ENCODE data around the gene GID4.
A peak's percentile ranks its signal among the peaks of the same experiment; 100 is the strongest.

Gene GID4

GRCh38 chr17:18043491-18043890, 4.3 kb downstream of the GID4 start:
- DNase-seq (ENCODE audit: low read depth in 2 of 2): no peak

GRCh38 chr17:18044609-18045008, 5.4 kb downstream of the GID4 start:
- DNase-seq (ENCODE audit: low read depth in 2 of 2): no peak

DNA sequence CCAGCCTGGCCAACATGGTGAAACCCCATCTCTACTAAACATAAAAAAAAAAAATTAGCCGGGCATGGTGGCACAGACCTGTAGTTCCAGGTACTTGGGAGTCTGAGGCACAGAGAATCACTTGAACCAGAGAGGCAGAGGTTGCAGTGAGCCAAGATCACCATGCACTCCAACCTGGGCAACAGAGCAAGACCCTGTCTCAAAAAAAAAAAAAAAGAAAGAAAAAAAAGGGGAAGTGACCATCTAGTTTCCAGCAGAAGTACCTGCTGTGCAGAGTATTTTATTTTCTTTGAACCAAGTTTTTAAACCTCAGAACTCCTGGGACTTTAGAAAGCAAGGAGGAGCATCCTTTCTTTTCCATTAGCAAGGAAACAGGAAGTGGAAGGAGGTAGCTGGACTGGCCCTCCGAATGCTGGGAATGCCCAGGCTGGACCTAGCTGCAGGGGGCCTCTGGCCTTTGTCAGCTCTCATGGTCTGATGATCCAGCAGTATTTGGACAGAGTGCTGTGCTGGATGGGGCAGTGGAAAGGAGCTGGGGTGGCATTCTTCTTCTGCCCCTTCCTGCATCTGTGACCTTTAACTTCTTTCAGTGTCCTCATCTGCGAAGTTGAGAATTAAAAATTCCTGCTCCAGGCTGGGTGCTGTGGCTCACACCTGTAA, 6.6 kb downstream of the GID4 start:
- no peak for DNase-seq (ENCODE audit: low read depth in 2 of 2)

- no peak for DNase-seq (ENCODE audit: low read depth in 2 of 2)
Measured at GRCh38 chr17:18055597-18055996, 16.4 kb downstream of the GID4 start.

- no peak for DNase-seq (ENCODE audit: low read depth in 2 of 2)
Measured at GRCh38 chr17:18056214-18056613, 17.0 kb downstream of the GID4 start.

DNA sequence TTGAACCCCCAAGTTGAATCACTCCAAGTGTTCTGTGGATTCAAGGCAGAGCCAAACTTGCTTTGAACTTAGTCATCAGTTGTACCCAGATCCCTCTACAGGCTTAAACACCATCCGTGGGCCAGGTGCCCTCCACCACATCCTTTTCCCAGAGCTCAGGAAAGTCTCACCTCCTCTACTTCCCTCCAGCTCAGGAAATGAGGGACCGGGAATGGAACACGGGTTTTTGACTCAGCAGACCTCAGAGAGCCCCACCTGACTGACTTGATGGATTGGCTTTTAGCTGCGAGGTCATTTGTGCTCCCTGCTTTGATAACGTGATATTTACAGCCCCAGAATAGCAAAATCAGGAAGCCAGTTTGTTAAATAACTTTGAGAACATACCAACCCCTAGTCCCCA, 20.1 kb downstream of the GID4 start:
- DNase-seq (ENCODE audit: low read depth in 2 of 2): no peak

GRCh38 chr17:18064053-18064452, 24.8 kb downstream of the GID4 start:
- DNase-seq (ENCODE audit: low read depth in 2 of 2): no peak

DNA sequence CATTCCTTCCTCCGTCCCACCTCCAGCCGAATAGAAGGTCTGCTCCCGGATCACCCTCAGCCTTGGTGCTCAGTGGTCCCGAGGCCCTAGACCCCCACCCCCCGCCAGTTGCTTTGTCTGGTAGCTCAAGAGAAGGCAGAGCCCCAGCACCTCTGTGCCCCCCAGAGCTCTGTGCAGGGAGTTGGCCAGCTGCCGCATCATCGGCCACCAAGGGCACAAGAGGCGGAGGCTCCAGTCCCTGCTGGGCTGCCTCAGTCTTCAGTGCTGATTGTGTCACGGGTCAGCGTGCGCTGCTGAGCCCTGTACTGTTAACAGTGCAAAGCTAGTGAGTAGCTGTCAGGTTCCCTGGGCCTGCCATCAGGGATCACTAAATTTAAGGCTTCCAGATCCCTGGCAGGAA, 26.3 kb downstream of the GID4 start:
- DNase-seq (ENCODE audit: low read depth in 2 of 2): no peak

DNA sequence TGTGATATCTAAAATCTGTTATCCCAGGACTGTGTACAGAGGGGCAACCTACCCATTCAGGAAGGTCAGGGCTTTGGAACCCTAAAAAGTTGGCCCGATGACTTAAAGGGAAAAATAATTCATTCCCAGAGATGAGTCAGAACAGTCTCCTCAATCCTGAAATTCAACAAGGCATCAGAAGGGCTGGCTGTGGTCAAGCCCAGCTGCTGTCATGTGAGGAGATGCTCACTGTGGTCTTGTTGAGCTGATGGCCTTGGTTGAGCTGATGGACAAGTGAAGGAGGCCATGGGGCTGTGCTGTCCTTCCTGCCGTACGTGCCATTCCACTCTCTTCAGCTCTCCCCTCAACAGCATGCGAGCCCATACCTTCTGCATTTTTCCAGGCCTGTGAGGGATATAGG, 27.7 kb downstream of the GID4 start:
- no peak for DNase-seq (ENCODE audit: low read depth in 2 of 2)

- no peak for DNase-seq (ENCODE audit: low read depth in 2 of 2)
Measured at GRCh38 chr17:18069101-18069500, 29.9 kb downstream of the GID4 start.

DNA sequence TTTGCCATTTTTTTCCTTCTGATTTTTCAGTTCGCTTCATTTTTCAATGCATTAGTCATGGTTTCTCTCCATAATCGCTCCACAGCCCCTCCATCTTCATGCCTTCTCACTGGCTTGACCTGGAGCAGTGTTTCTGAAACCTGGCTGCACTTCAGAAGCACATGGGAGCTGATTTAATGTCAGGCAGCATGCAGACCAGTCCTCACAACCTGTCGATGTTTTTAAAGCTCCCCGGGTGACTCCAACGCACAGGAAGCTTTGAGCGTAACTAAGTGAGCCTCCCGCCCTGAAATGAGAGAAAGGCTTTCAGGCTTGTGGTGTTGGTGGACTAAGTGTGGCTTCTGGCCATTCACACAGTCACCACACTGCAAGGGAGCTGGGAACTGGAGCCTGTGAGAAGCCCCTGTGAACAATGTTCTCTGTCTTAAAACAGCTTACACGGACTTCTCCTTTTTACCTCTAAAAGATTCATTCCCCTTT, 31.7 kb downstream of the GID4 start:
- no peak for DNase-seq (ENCODE audit: low read depth in 2 of 2)

DNA sequence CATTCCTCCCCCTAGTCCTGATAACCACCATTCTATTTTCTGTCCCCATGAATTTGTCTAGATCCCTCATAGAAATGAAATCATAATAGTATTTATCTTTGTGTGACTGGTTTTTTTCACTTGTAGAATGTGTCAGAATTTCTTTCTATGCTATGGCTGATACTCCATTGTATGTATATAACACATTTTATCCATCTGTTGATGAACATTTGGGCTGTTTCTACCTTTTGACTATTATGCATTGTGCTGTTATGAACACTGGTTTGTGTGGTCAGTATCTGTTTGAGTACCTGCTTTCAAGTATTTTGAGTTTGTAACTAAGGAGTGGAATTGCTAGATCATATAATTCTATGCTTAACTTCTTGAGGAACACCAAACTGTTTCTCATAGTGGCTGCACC, 32.5 kb downstream of the GID4 start:
- DNase-seq (ENCODE audit: low read depth in 2 of 2): no peak

GRCh38 chr17:18074566-18075272, 35.5 kb downstream of the GID4 start:
- DNase-seq (ENCODE audit: low read depth in 2 of 2): no peak

DNA sequence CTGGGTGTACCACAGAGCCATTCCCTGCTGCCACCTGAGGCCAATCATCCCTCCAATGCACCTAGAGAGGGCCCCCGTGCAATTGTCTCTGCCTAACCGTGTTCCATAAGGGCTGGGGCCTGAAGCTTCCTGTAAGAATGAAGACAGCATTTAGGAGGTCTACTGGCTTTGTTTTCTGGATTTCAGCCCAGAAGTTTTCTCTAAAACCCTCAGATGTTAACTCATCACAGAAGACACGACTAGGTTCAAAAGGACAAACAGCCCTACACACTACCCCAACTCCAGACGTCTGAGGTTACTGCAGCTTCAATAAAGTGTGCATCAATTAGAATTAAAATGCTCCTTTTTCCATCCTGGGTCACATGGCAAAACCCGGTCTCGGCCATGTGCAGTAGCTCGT, 37.7 kb downstream of the GID4 start:
- no peak for DNase-seq (ENCODE audit: low read depth in 2 of 2)

DNA sequence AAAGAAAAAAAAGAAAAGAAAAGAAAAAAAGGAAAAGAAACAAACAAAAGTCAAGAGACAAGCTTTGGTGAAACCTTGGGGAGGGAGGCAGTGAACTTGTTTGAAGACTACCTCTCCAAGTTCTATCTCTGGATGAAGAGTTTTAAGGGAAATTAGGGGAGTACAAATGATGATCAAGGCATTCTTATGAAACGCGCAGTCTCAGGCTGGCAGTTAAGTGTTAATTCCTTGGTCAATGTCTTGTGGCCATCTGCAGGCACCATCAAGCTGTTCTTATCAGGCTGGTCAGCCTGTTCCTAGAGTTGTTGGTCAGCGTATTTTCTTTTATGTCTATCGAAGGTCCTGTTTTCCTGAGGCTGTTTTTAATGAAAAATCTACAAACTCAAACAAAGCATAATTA, 40.3 kb downstream of the GID4 start:
- DNase-seq (ENCODE audit: low read depth in 2 of 2): no peak

GRCh38 chr17:18084256-18084655, 45.0 kb downstream of the GID4 start:
- no peak for DNase-seq (ENCODE audit: low read depth in 2 of 2)

GRCh38 chr17:18087610-18088491, 48.6 kb downstream of the GID4 start, which contains the start of gene DRG2:
Gene DRG2, plus strand, starts transcription at chr17:18087948. Its CDS starts 76 bp downstream, at chr17:18088024.
- peak; percentile 78 to 86 for DNase-seq (ENCODE audit: low read depth in 2 of 2)

- DNase-seq (ENCODE audit: low read depth in 2 of 2): no peak
Measured at GRCh38 chr17:18089613-18090012, 50.4 kb downstream of the GID4 start.

DNA sequence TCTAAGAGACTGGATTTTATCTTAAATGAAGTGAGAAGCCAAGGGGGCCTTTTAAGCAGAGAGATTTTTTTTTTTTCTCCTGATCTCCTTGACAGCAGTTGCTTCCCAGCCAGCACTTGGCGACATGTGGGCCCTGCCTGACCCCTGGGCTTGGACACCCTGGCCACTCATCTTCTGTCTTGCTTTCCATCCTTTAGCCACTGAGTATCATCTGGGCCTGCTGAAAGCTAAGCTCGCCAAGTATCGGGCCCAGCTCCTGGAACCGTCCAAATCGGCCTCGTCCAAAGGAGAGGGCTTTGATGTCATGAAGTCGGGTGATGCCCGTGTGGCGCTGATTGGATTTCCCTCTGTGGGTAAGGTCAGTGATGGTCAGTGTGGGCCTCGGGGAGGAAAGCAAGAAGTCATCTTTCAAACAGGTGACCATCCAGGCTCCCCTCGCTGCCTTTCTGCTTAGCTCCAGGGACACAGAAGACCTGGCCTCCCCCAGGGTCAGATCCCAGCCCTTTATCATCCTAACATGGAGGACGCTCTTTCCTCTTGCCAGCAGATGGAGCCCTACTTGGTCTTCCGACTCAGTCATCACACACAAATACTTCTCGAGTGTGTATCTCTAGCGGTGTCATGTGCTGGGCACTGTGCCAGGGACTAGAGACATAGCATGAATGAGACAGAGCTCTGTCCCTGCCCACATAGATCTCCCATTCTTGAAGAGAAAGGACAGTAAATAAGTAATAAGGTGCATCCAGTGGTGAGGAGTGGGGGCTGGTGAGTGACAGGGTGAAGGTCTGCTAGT, 54.6 kb downstream of the GID4 start:
- peak in 1 of 2 donors; percentile 29 for DNase-seq (ENCODE audit: low read depth in 2 of 2)

DNA sequence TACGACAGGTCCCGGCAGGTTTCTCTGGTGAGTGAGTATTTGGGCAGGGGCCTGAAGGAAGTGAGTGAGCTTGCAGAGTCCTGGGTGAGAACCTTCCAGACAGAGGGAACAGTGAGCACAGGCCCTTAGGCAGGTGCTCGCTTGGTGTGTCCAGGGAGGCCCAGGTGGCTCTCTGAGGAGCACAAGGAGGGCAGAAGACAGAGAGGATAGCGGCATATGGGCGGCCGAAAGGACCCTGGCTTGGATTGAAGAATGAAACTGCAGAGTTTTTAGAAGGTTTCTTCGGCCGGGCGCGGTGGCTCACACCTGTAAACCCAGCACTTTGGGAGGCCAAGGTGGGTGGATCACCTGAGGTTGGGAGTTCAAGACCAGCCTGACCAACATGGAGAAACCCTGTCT, 55.2 kb downstream of the GID4 start:
- no peak for DNase-seq (ENCODE audit: low read depth in 2 of 2)

DNA sequence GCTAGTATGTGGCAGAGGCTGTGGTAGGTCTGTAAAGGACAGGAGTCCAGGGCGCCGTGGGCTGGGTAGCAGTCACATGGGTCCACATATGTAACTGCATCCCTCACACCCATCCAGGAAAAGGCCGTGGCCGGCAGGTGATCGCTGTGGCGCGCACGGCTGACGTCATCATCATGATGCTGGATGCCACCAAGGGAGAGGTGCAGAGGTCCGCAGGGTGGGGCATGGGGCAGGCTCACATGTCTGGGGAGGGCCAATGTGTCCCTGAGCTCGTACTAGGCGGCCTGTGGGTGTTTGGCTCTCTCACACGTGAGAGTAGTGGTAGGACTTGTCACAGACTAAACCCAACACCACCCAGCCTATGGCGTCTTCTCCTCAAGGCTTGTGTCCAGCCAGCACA, 60.3 kb downstream of the GID4 start:
- no peak for DNase-seq (ENCODE audit: low read depth in 2 of 2)

- no peak for DNase-seq (ENCODE audit: low read depth in 2 of 2)
Measured at GRCh38 chr17:18100616-18101015, 61.4 kb downstream of the GID4 start.

All from stimulated activated CD4-positive, alpha-beta T cell treated with anti-CD3 and anti-CD28 coated beads, Interleukin-15, amount 100 ng/mL, for 48 hours (primary cell).